ENCODE results near the gene KRTAP15-1. TPM values are rescaled to one million over a fixed set of nuclear protein-coding genes. Genes with fewer than 3 reads are reported as not detected.

Gene KRTAP15-1
- total RNA-seq, 4 donors from 2014 or later, result not detected

GRCh38 chr21:30487336-30487735, 47.3 kb downstream of the KRTAP15-1 start, which contains the start of gene KRTAP19-2:
KRTAP19-2 (minus strand) TSS chr21:30487436; CDS start chr21:30487348, 88 bp downstream.
- ATAC-seq (no peak), DNase-seq (no peak)
- Histone ChIP-seq H3K27me3 (no peaks in the 10 kb centered on the region), H3K36me3 (no peaks in the 10 kb centered on the region), H3K9me3 (no peaks in the 10 kb centered on the region), H3K4me3 (no peak within 1 kb of the TSS), H3K4me1 (no peaks in the 10 kb centered on the region), H3K27ac (no peak within 1 kb of the TSS)
- intact Hi-C loops (cut with DNase I; ENCODE audit: low total_unique reads), result no loop called here
- in situ Hi-C loops (cut with MboI; ENCODE audit: low sequenced_read_pairs in 4 of 4), result no loop called here
- TF ChIP-seq POLR2A (IDR thresholded peaks at IDR 0.05), result no peak
- TF ChIP-seq CTCF (IDR thresholded peaks at IDR 0.05 in 4 of 5, conservative IDR thresholded peaks at IDR 0.05 in 1 of 5), result no peak

Other genes with a start within 250 kb of the KRTAP15-1 start
- gene CLDN8, start 224.2 kb upstream of the KRTAP15-1 start, total RNA-seq, result under 1 TPM in 1 of 4 donors, not detected in 3; 0.34 TPM
- gene KRTAP24-1, start 157.3 kb upstream of the KRTAP15-1 start, total RNA-seq, result not detected
- not detected for gene KRTAP25-1, start 150.8 kb upstream of the KRTAP15-1 start, total RNA-seq
- gene KRTAP26-1, start 120.0 kb upstream of the KRTAP15-1 start, total RNA-seq, result not detected
- gene KRTAP27-1, start 102.6 kb upstream of the KRTAP15-1 start, total RNA-seq, result not detected
- not detected for gene KRTAP23-1, start 91.7 kb upstream of the KRTAP15-1 start, total RNA-seq
- not detected for gene KRTAP13-2, start 68.0 kb upstream of the KRTAP15-1 start, total RNA-seq
- not detected for gene KRTAP13-1, start 44.2 kb upstream of the KRTAP15-1 start, total RNA-seq
- gene KRTAP13-3, start 14.3 kb upstream of the KRTAP15-1 start, total RNA-seq, result not detected
- not detected for gene KRTAP13-4, start 10.1 kb upstream of the KRTAP15-1 start, total RNA-seq
- not detected for gene KRTAP19-1, start 40.1 kb downstream of the KRTAP15-1 start, total RNA-seq
- gene KRTAP19-2, start 47.2 kb downstream of the KRTAP15-1 start, total RNA-seq, result not detected
- 10 to 100 TPM in 1 of 4 donors, 1 to 10 TPM in 2, not detected in 1; 1.0 to 12.9 (median 5.0) TPM for gene KRTAP19-3, start 51.7 kb downstream of the KRTAP15-1 start, total RNA-seq
- gene KRTAP19-4, start 56.9 kb downstream of the KRTAP15-1 start, total RNA-seq, result not detected
- gene KRTAP19-5, start 61.9 kb downstream of the KRTAP15-1 start, total RNA-seq, result not detected
- not detected for gene KRTAP19-6, start 101.6 kb downstream of the KRTAP15-1 start, total RNA-seq
- gene KRTAP19-7, start 121.0 kb downstream of the KRTAP15-1 start, total RNA-seq, result not detected
- not detected for gene KRTAP22-2, start 150.1 kb downstream of the KRTAP15-1 start, total RNA-seq
- not detected for gene KRTAP6-3, start 152.2 kb downstream of the KRTAP15-1 start, total RNA-seq
- not detected for gene KRTAP6-2, start 158.6 kb downstream of the KRTAP15-1 start, total RNA-seq
- gene KRTAP22-1, start 160.8 kb downstream of the KRTAP15-1 start, total RNA-seq, result not detected
- gene KRTAP6-1, start 173.7 kb downstream of the KRTAP15-1 start, total RNA-seq, result not detected
- not detected for gene KRTAP20-1, start 176.2 kb downstream of the KRTAP15-1 start, total RNA-seq
- gene KRTAP20-4, start 180.4 kb downstream of the KRTAP15-1 start, total RNA-seq, result not detected
- not detected for gene KRTAP20-2, start 194.9 kb downstream of the KRTAP15-1 start, total RNA-seq
- not detected for gene KRTAP20-3, start 202.6 kb downstream of the KRTAP15-1 start, total RNA-seq

All from gastrocnemius medialis (tissue), 4 donors.